Thyroid gland (tissue), 4 donors: Measurements from ENCODE around the gene ESRRA.

Source experiments
- POLR2A ChIP-seq, 2 donors: fragments of 450-650 bp; IDR thresholded peaks; one replicate each; pipeline ENCODE4 v1.6.1; 2017; ENCODE audit warnings: antibody characterized with exemption in 2 of 2, mild to moderate bottlenecking in 2 of 2, moderate library complexity in 1 of 2
- TF ChIP-seq, protein P1 (sequence below), 6 experiments: fragments of 200-600 bp in 3 of 6; fragments of 450-650 bp in 3 of 6; sonication (generic) in 3 of 6; IDR thresholded peaks; one replicate each; pipeline ENCODE4 v1.5.1; 2016 to 2019; ENCODE audit warnings: antibody characterized with exemption in 6 of 6, mild to moderate bottlenecking in 2 of 6, inconsistent platforms in 1 of 6, moderate library complexity in 1 of 6

DNA sequence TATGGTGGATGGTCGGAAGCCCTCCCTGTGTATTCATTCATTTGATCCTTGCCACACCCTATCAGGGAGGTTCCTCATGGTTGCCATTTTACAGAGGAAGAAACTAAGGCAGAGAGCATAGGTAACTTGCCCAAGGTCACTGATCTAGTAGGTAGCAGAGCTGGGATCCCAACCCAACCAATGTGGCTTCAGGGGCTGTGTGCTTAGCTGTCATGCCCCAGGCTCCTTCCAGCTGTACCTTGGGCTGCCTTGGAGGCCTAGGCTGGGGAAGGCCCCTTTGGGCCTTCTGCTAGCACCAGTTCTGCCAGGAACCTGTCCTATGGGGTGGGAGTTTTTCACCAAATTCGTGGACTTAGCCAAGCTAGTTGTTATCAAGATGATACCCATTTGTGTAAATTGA is 29.5 kb upstream of the ESRRA start:
- no peak for TF ChIP-seq POLR2A (IDR thresholded peaks at IDR 0.05)
- TF ChIP-seq, protein P1, sequence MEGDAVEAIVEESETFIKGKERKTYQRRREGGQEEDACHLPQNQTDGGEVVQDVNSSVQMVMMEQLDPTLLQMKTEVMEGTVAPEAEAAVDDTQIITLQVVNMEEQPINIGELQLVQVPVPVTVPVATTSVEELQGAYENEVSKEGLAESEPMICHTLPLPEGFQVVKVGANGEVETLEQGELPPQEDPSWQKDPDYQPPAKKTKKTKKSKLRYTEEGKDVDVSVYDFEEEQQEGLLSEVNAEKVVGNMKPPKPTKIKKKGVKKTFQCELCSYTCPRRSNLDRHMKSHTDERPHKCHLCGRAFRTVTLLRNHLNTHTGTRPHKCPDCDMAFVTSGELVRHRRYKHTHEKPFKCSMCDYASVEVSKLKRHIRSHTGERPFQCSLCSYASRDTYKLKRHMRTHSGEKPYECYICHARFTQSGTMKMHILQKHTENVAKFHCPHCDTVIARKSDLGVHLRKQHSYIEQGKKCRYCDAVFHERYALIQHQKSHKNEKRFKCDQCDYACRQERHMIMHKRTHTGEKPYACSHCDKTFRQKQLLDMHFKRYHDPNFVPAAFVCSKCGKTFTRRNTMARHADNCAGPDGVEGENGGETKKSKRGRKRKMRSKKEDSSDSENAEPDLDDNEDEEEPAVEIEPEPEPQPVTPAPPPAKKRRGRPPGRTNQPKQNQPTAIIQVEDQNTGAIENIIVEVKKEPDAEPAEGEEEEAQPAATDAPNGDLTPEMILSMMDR (IDR thresholded peaks at IDR 0.05): no peak
